Body of pancreas (tissue), 4 donors: ENCODE results near the gene ST6GAL1.

Experiments
- POLR2A ChIP-seq, 3 donors: fragments of 450-650 bp; IDR thresholded peaks; one replicate each; pipeline ENCODE4 v1.6.1; 2016; ENCODE audit warnings: antibody characterized with exemption in 3 of 3, mild to moderate bottlenecking in 2 of 3
- TF ChIP-seq, protein P1 (sequence below), 7 experiments: fragments of 450-650 bp in 4 of 7; fragments of 200-600 bp in 3 of 7; sonication (generic) in 3 of 7; IDR thresholded peaks; one replicate each; pipeline ENCODE4 v1.5.1; 2016 to 2019; ENCODE audit warnings: antibody characterized with exemption in 7 of 7

GRCh38 chr3:186986406-186986805, 56.1 kb downstream of the ST6GAL1 start:
- TF ChIP-seq, protein P1, sequence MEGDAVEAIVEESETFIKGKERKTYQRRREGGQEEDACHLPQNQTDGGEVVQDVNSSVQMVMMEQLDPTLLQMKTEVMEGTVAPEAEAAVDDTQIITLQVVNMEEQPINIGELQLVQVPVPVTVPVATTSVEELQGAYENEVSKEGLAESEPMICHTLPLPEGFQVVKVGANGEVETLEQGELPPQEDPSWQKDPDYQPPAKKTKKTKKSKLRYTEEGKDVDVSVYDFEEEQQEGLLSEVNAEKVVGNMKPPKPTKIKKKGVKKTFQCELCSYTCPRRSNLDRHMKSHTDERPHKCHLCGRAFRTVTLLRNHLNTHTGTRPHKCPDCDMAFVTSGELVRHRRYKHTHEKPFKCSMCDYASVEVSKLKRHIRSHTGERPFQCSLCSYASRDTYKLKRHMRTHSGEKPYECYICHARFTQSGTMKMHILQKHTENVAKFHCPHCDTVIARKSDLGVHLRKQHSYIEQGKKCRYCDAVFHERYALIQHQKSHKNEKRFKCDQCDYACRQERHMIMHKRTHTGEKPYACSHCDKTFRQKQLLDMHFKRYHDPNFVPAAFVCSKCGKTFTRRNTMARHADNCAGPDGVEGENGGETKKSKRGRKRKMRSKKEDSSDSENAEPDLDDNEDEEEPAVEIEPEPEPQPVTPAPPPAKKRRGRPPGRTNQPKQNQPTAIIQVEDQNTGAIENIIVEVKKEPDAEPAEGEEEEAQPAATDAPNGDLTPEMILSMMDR (IDR thresholded peaks at IDR 0.05), result no peak
- TF ChIP-seq POLR2A (IDR thresholded peaks at IDR 0.05), result no peak
